GM23338 (cell line): ENCODE data around the gene TENM3. TPM values are rescaled to one million over a fixed set of nuclear protein-coding genes. Genes with fewer than 3 reads are reported as not detected.

Source experiments
- ATAC-seq: fragments of 200-7000 bp; cut with Tn5 transposase; 3 replicates; pipeline ENCODE4 v1.9.1; 2020
- DNase-seq: peaks from one replicate; pipeline ENCODE4 v3.0.0-alpha.2; 2015; ENCODE audit warnings: low spot score
- H2AFZ ChIP-seq: fragments of 200-600 bp; sonication (generic); 2 replicates; pipeline ENCODE4 v1.8.0; 2016; ENCODE audit warnings: antibody characterized with exemption, mild to moderate bottlenecking, moderate library complexity
- H3F3A ChIP-seq: fragments of 200-600 bp; sonication (generic); replicated peaks from 2 replicates; pipeline ENCODE4 v1.8.0; 2017; ENCODE audit warnings: antibody characterized with exemption, mixed run types, low read depth
- H3K27ac ChIP-seq: fragments of 200-600 bp; sonication (generic); 2 replicates; pipeline ENCODE4 v1.6.1; 2016; ENCODE audit warnings: low read depth
- H3K27me3 ChIP-seq: fragments of 200-600 bp; sonication (generic); 2 replicates; pipeline ENCODE4 v1.8.0; 2016; ENCODE audit warnings: mild to moderate bottlenecking, mixed run types, moderate library complexity; ENCODE audit not compliant: insufficient read depth
- H3K36me3 ChIP-seq: fragments of 200-600 bp; sonication (generic); 2 replicates; pipeline ENCODE4 v1.8.0; 2016; ENCODE audit warnings: mild to moderate bottlenecking; ENCODE audit not compliant: insufficient read depth
- H3K4me1 ChIP-seq: fragments of 200-600 bp; sonication (generic); 2 replicates; pipeline ENCODE4 v1.8.0; 2016; ENCODE audit warnings: mild to moderate bottlenecking, moderate library complexity; ENCODE audit not compliant: insufficient read depth
- H3K4me2 ChIP-seq: fragments of 200-600 bp; sonication (generic); 2 replicates; pipeline ENCODE4 v1.7.1; 2017; ENCODE audit warnings: mixed run types
- H3K4me3 ChIP-seq: fragments of 200-600 bp; sonication (generic); 2 replicates; pipeline ENCODE4 v1.6.1; 2016; ENCODE audit warnings: mixed run types
- H3K79me2 ChIP-seq: fragments of 200-600 bp; sonication (generic); replicated peaks from 2 replicates; pipeline ENCODE4 v1.8.0; 2017; ENCODE audit warnings: mild to moderate bottlenecking; ENCODE audit not compliant: insufficient read depth
- H3K9me2 ChIP-seq: fragments of 200-600 bp; sonication (generic); 2 replicates; pipeline ENCODE4 v1.8.0; 2017; ENCODE audit not compliant: insufficient read depth
- H4K20me1 ChIP-seq: fragments of 200-600 bp; sonication (generic); replicated peaks from 2 replicates; pipeline ENCODE4 v1.8.0; 2017; ENCODE audit warnings: mild to moderate bottlenecking; ENCODE audit not compliant: insufficient read depth
- H3K27ac Mint-ChIP-seq: 2 replicates; pipeline ENCODE4 v1.8.0; 2020; ENCODE audit warnings: inconsistent platforms, mild to moderate bottlenecking, moderate library complexity, mixed read lengths
- H3K27me3 Mint-ChIP-seq: 3 replicates; pipeline ENCODE4 v1.8.0; 2022; ENCODE audit warnings: low read depth, mild to moderate bottlenecking, moderate library complexity, mixed read lengths, inconsistent platforms; ENCODE audit not compliant: insufficient read depth, poor library complexity
- H3K36me3 Mint-ChIP-seq: 3 replicates; pipeline ENCODE4 v1.8.0; 2021; ENCODE audit warnings: low read depth, mild to moderate bottlenecking, inconsistent platforms, moderate library complexity, mixed read lengths
- H3K4me1 Mint-ChIP-seq: 3 replicates; pipeline ENCODE4 v1.8.0; 2020; ENCODE audit warnings: mild to moderate bottlenecking, inconsistent platforms, mixed read lengths
- H3K4me3 Mint-ChIP-seq: 3 replicates; pipeline ENCODE4 v1.8.0; 2021; ENCODE audit warnings: moderate library complexity, mild to moderate bottlenecking, inconsistent platforms, mixed read lengths
- H3K9me3 Mint-ChIP-seq: 3 replicates; pipeline ENCODE4 v1.8.0; 2020; ENCODE audit warnings: moderate library complexity, mild to moderate bottlenecking, inconsistent platforms, mixed read lengths
- CREB1 ChIP-seq: fragments of 250-450 bp; sonication (Bioruptor Pico); IDR thresholded peaks from 2 replicates; pipeline ENCODE4 v1.5.0; 2020; ENCODE audit warnings: low read depth, mild to moderate bottlenecking, moderate library complexity
- ETS1 ChIP-seq: IDR thresholded peaks from 2 replicates; pipeline ENCODE4 v1.6.1; 2016; ENCODE audit warnings: antibody characterized with exemption
- EZH2phosphoT487 ChIP-seq: fragments of 200-600 bp; sonication (generic); IDR thresholded peaks from one replicate; pipeline ENCODE4 v1.8.1; 2018; ENCODE audit warnings: antibody characterized with exemption; ENCODE audit not compliant: unreplicated experiment
- JUNB ChIP-seq: IDR thresholded peaks from one replicate; pipeline ENCODE4 v1.6.1; 2016; ENCODE audit warnings: antibody characterized with exemption; ENCODE audit not compliant: unreplicated experiment
- POLR2AphosphoS5 ChIP-seq: IDR thresholded peaks from 2 replicates; pipeline ENCODE4 v1.6.1; 2016; ENCODE audit warnings: antibody characterized with exemption, low read depth
- ZNF331 ChIP-seq: fragments of 250-450 bp; sonication (Bioruptor Pico); IDR thresholded peaks from 2 replicates; pipeline ENCODE4 v1.5.0; 2020; ENCODE audit warnings: low read depth, mild to moderate bottlenecking, moderate library complexity
- polyA plus RNA-seq: library from polyadenylated mRNA; unstranded; fragments of >200 nt; fragmentation: Nextera tagmentation; extraction: Ambion mirVana; gene quantifications from 2 replicates; pipeline ENCODE4 v1.2.1, GENCODE V29; 2016
- total RNA-seq: library from RNA; depleted of rRNA; stranded (reverse); fragments of >200 nt; shearing (Covaris generic); gene quantifications from 2 replicates; pipeline ENCODE4 v1.2.3, GENCODE V29; 2014
- TF ChIP-seq, protein P1 (sequence below): IDR thresholded peaks from one replicate; pipeline ENCODE4 v1.6.1; 2018; ENCODE audit warnings: antibody characterized with exemption; ENCODE audit not compliant: unreplicated experiment
- TF ChIP-seq, protein P2 (sequence below), 2 experiments: fragments of 200-600 bp in 1 of 2; sonication (generic) in 1 of 2; conservative IDR thresholded peaks; 2 replicates each; pipeline versions ENCODE4 v1.5.1 to v1.6.1; 2016 to 2017; ENCODE audit warnings: antibody characterized with exemption in 2 of 2, low read depth in 2 of 2, mild to moderate bottlenecking in 2 of 2, moderate library complexity in 1 of 2

Gene TENM3
- total and polyA plus RNA-seq, 2 experiments from 2014 or later: 22.2 to 128 TPM

- Histone ChIP-seq H3K27ac (no peak overlapping the region), H3F3A (no peaks in the 10 kb centered on the region), H4K20me1 (no peaks in the 10 kb centered on the region), H3K4me2 (no peak overlapping the region), H2AFZ (no peak overlapping the region), H3K9me2 (no peaks in the 10 kb centered on the region), H3K79me2 (peaks cover 3% of the 10 kb centered on the region; the same call in 1 of the 2 replicates), H3K4me1 (peaks cover 36% of the 10 kb centered on the region), H3K4me3 (no peak overlapping the region), H3K27me3 (no peaks in the 10 kb centered on the region), H3K36me3 (no peaks in the 10 kb centered on the region)
- peaks cover 20% of the 10 kb centered on the region; the same call in 2 of the 3 replicates for H3K36me3 Mint-ChIP-seq
- no peak overlapping the region for H3K4me3 Mint-ChIP-seq
- peaks cover 14% of the 10 kb centered on the region for H3K27me3 Mint-ChIP-seq
- no peak for ATAC-seq
- H3K27ac Mint-ChIP-seq: no peak overlapping the region
- TF ChIP-seq ZNF331 (CRISPR knock-in tag): no peak
- TF ChIP-seq, protein P1, sequence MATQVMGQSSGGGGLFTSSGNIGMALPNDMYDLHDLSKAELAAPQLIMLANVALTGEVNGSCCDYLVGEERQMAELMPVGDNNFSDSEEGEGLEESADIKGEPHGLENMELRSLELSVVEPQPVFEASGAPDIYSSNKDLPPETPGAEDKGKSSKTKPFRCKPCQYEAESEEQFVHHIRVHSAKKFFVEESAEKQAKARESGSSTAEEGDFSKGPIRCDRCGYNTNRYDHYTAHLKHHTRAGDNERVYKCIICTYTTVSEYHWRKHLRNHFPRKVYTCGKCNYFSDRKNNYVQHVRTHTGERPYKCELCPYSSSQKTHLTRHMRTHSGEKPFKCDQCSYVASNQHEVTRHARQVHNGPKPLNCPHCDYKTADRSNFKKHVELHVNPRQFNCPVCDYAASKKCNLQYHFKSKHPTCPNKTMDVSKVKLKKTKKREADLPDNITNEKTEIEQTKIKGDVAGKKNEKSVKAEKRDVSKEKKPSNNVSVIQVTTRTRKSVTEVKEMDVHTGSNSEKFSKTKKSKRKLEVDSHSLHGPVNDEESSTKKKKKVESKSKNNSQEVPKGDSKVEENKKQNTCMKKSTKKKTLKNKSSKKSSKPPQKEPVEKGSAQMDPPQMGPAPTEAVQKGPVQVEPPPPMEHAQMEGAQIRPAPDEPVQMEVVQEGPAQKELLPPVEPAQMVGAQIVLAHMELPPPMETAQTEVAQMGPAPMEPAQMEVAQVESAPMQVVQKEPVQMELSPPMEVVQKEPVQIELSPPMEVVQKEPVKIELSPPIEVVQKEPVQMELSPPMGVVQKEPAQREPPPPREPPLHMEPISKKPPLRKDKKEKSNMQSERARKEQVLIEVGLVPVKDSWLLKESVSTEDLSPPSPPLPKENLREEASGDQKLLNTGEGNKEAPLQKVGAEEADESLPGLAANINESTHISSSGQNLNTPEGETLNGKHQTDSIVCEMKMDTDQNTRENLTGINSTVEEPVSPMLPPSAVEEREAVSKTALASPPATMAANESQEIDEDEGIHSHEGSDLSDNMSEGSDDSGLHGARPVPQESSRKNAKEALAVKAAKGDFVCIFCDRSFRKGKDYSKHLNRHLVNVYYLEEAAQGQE: no peak
- no peak for TF ChIP-seq EZH2phosphoT487
- no peak for TF ChIP-seq JUNB
- TF ChIP-seq, protein P2, sequence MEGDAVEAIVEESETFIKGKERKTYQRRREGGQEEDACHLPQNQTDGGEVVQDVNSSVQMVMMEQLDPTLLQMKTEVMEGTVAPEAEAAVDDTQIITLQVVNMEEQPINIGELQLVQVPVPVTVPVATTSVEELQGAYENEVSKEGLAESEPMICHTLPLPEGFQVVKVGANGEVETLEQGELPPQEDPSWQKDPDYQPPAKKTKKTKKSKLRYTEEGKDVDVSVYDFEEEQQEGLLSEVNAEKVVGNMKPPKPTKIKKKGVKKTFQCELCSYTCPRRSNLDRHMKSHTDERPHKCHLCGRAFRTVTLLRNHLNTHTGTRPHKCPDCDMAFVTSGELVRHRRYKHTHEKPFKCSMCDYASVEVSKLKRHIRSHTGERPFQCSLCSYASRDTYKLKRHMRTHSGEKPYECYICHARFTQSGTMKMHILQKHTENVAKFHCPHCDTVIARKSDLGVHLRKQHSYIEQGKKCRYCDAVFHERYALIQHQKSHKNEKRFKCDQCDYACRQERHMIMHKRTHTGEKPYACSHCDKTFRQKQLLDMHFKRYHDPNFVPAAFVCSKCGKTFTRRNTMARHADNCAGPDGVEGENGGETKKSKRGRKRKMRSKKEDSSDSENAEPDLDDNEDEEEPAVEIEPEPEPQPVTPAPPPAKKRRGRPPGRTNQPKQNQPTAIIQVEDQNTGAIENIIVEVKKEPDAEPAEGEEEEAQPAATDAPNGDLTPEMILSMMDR (conservative IDR thresholded peaks at IDR 0.05; ENCODE audit: low read depth in 2 of 2): no peak
- no peak for TF ChIP-seq CREB1 (CRISPR knock-in tag)
- TF ChIP-seq ETS1: no peak
- TF ChIP-seq POLR2AphosphoS5: no peak
- no peak for DNase-seq
- H3K4me1 Mint-ChIP-seq: peaks cover 44% of the 10 kb centered on the region
- H3K9me3 Mint-ChIP-seq: peaks cover 8% of the 10 kb centered on the region; the same call in 2 of the 3 replicates
Observed at GRCh38 chr4:182272151-182272550, 28.9 kb downstream of the TENM3 start.
